Body of pancreas (tissue), 4 donors: ENCODE measurements around the gene CNDP2.

Experiments
- CTCF ChIP-seq, 7 experiments: fragments of 450-650 bp in 4 of 7; fragments of 200-600 bp in 3 of 7; sonication (generic) in 3 of 7; IDR thresholded peaks; one replicate each; pipeline ENCODE4 v1.5.1; 2016 to 2019; ENCODE audit warnings: antibody characterized with exemption in 7 of 7
- POLR2A ChIP-seq, 3 donors: fragments of 450-650 bp; IDR thresholded peaks; one replicate each; pipeline ENCODE4 v1.6.1; 2016; ENCODE audit warnings: antibody characterized with exemption in 3 of 3, mild to moderate bottlenecking in 2 of 3

- no peak for TF ChIP-seq CTCF (IDR thresholded peaks at IDR 0.05)
- TF ChIP-seq POLR2A (IDR thresholded peaks at IDR 0.05) = no peak
Observed at GRCh38 chr18:74558096-74558495, 61.9 kb downstream of the CNDP2 start.
